SK-N-MC (cell line): ENCODE measurements around the gene ATP6V1F.

Source experiments
- EZH2 ChIP-seq: fragments of 200-600 bp; sonication (generic); IDR thresholded peaks from one replicate; pipeline ENCODE4 v1.6.1; 2017; ENCODE audit warnings: antibody characterized with exemption
- POLR2AphosphoS5 ChIP-seq: IDR thresholded peaks from 2 replicates; pipeline ENCODE4 v1.6.1; 2012; ENCODE audit warnings: mild to moderate bottlenecking, low read depth, low read length, borderline replicate concordance

- TF ChIP-seq EZH2 (no peak), POLR2AphosphoS5 (no peak)
Measured at GRCh38 chr7:128839751-128840177, 22.9 kb upstream of the ATP6V1F start.
